Mesenchymal stem cell (in vitro differentiated cells and primary cell): ENCODE data around the gene DBP.

ENCODE experiments used
- DNase-seq: peaks from one replicate; pipeline ENCODE4 v3.0.0-alpha.2; 2013
- H2AFZ ChIP-seq: one replicate; pipeline ENCODE4 v1.6.1; 2013; ENCODE audit warnings: low read depth, mild to moderate bottlenecking, control low read depth, inconsistent platforms, low read length, moderate library complexity
- H2AK5ac ChIP-seq: 2 replicates; pipeline ENCODE4 v1.6.1; 2013; ENCODE audit warnings: low read length, moderate library complexity, mild to moderate bottlenecking, inconsistent platforms; ENCODE audit not compliant: severe bottlenecking
- H2BK120ac ChIP-seq: one replicate; pipeline ENCODE4 v1.6.1; 2013; ENCODE audit warnings: low read depth, mild to moderate bottlenecking, inconsistent platforms, low read length, moderate library complexity
- H2BK12ac ChIP-seq, 2 experiments: one replicate each; pipeline ENCODE4 v1.6.1; 2013; ENCODE audit warnings: inconsistent platforms in 2 of 2, low read length in 2 of 2, mild to moderate bottlenecking in 2 of 2, moderate library complexity in 2 of 2, control low read depth in 1 of 2
- H2BK15ac ChIP-seq: one replicate; pipeline ENCODE4 v1.6.1; 2013; ENCODE audit warnings: mild to moderate bottlenecking, low read depth, inconsistent platforms; ENCODE audit not compliant: poor library complexity, severe bottlenecking
- H2BK5ac ChIP-seq: 2 replicates; pipeline ENCODE4 v1.6.1; 2013; ENCODE audit warnings: low read depth, mild to moderate bottlenecking, low read length, control low read depth, inconsistent platforms; ENCODE audit not compliant: poor library complexity, severe bottlenecking
- H3K14ac ChIP-seq, 2 experiments: one replicate each; pipeline ENCODE4 v1.6.1; 2013; ENCODE audit warnings: inconsistent platforms in 2 of 2, low read length in 2 of 2, control low read depth in 1 of 2, mild to moderate bottlenecking in 1 of 2, moderate library complexity in 1 of 2
- H3K18ac ChIP-seq, 2 experiments: one replicate each; pipeline ENCODE4 v1.6.1; 2013; ENCODE audit warnings: inconsistent platforms in 2 of 2, low read length in 2 of 2, control low read depth in 1 of 2, low read depth in 1 of 2, mild to moderate bottlenecking in 1 of 2
- H3K23ac ChIP-seq, 2 experiments: one replicate each; pipeline ENCODE4 v1.6.1; 2013; ENCODE audit warnings: inconsistent platforms in 2 of 2, low read length in 2 of 2, mild to moderate bottlenecking in 2 of 2, moderate library complexity in 2 of 2, control low read depth in 1 of 2
- H3K27ac ChIP-seq: 2 replicates; pipeline ENCODE4 v1.5.1; 2013; ENCODE audit warnings: mild to moderate bottlenecking, moderate library complexity, low read length, control low read depth, inconsistent platforms; ENCODE audit not compliant: poor library complexity, severe bottlenecking
- H3K27me3 ChIP-seq, 2 experiments: 2 replicates each; pipeline versions ENCODE4 v1.6.1 to v1.7.0; 2013; ENCODE audit warnings: low read length in 2 of 2, mild to moderate bottlenecking in 2 of 2, moderate library complexity in 2 of 2, control low read depth in 1 of 2, inconsistent platforms in 1 of 2; ENCODE audit not compliant: control insufficient read depth in 1 of 2, insufficient read depth in 1 of 2
- H3K36me3 ChIP-seq, 2 experiments: 2 replicates each; pipeline versions ENCODE4 v1.6.1 to v1.7.0; 2013; ENCODE audit warnings: low read length in 2 of 2, control low read depth in 1 of 2, inconsistent platforms in 1 of 2, low read depth in 1 of 2, mild to moderate bottlenecking in 1 of 2; ENCODE audit not compliant: insufficient read depth in 2 of 2, control insufficient read depth in 1 of 2
- H3K4ac ChIP-seq, 2 experiments: one replicate each; pipeline ENCODE4 v1.6.1; 2013; ENCODE audit warnings: inconsistent platforms in 2 of 2, low read length in 2 of 2, mild to moderate bottlenecking in 2 of 2, moderate library complexity in 2 of 2, control low read depth in 1 of 2, low read depth in 1 of 2
- H3K4me1 ChIP-seq: 2 replicates; pipeline ENCODE4 v1.6.1; 2013; ENCODE audit warnings: low read depth, low read length, control low read depth; ENCODE audit not compliant: control insufficient read depth, insufficient read depth
- H3K4me2 ChIP-seq: 2 replicates; pipeline ENCODE4 v1.6.1; 2013; ENCODE audit warnings: low read length, mild to moderate bottlenecking, inconsistent platforms; ENCODE audit not compliant: poor library complexity, severe bottlenecking
- H3K4me3 ChIP-seq, 2 experiments: 2 replicates each; pipeline versions ENCODE4 v1.5.1 to v1.7.0; 2013; ENCODE audit warnings: low read length in 2 of 2, mild to moderate bottlenecking in 2 of 2, control low read depth in 1 of 2, low read depth in 1 of 2; ENCODE audit not compliant: insufficient read depth in 1 of 2
- H3K79me1 ChIP-seq: replicated peaks from 2 replicates; pipeline ENCODE4 v1.6.1; 2013; ENCODE audit warnings: mild to moderate bottlenecking, control low read depth, low read length, inconsistent platforms; ENCODE audit not compliant: poor library complexity, severe bottlenecking
- H3K9ac ChIP-seq: 2 replicates; pipeline ENCODE4 v1.7.0; 2013; ENCODE audit warnings: mild to moderate bottlenecking, low read length, moderate library complexity
- H3K9me3 ChIP-seq: 2 replicates; pipeline ENCODE4 v1.7.0; 2013; ENCODE audit warnings: mild to moderate bottlenecking, low read length; ENCODE audit not compliant: control insufficient read depth
- H4K8ac ChIP-seq: one replicate; pipeline ENCODE4 v1.6.1; 2013; ENCODE audit warnings: inconsistent platforms, mild to moderate bottlenecking, low read length, moderate library complexity
- H4K91ac ChIP-seq: one replicate; pipeline ENCODE4 v1.6.1; 2013; ENCODE audit warnings: mild to moderate bottlenecking, low read length, inconsistent platforms
- WGBS: methylation state at CpG from one replicate; pipeline ENCODE4 v1.1.7; 2013; ENCODE audit warnings: mixed read lengths; 5-methylcytosine and 5-hydroxymethylcytosine counted together

Gene DBP

GRCh38 chr19:48618278-48618915 lies 18.8 kb downstream of the DBP start:
- Histone ChIP-seq H3K9ac (peak overlapping the region; percentile 100), H2BK15ac (no peak overlapping the region), H3K27me3 (no peaks in the 10 kb centered on the region), H3K27ac (peak overlapping the region; percentile 94), H3K9me3 (no peaks in the 10 kb centered on the region), H3K4me3 (peak overlapping the region; percentile 87 to 94), H2AFZ (no peak overlapping the region), H2AK5ac (peak overlapping the region; percentile 21), H2BK120ac (no peak overlapping the region), H3K23ac (peak overlapping the region in 1 of 2 experiments; percentile 23), H4K8ac (peak overlapping the region; percentile 95), H3K4me2 (peak overlapping the region; percentile 86), H2BK5ac (no peak overlapping the region), H3K4me1 (peaks cover 38% of the 10 kb centered on the region), H3K18ac (peak overlapping the region; percentile 46 to 96), H3K14ac (peak overlapping the region in 1 of 2 experiments; percentile 50), H4K91ac (peak overlapping the region; percentile 44), H3K36me3 (peaks cover 39 to 44% of the 10 kb centered on the region in 2 experiments), H3K79me1 (peaks cover 9% of the 10 kb centered on the region), H2BK12ac (no peak overlapping the region), H3K4ac (peak overlapping the region; percentile 61 to 77)
- under 1% methylated on average over 18 of the region's 18 CpGs for WGBS
- DNase-seq = no peak

- Histone ChIP-seq H3K18ac (no peak overlapping the region), H3K4me2 (peak overlapping the region; percentile 86), H3K4ac (no peak overlapping the region), H3K79me1 (peaks cover 8% of the 10 kb centered on the region), H2BK12ac (no peak overlapping the region), H3K9me3 (no peaks in the 10 kb centered on the region), H2AFZ (no peak overlapping the region), H3K27me3 (no peaks in the 10 kb centered on the region), H2AK5ac (peak overlapping the region; percentile 26), H3K23ac (peak overlapping the region in 1 of 2 experiments; percentile 23), H3K4me3 (peak overlapping the region; percentile 42 to 94), H4K91ac (no peak overlapping the region), H3K14ac (no peak overlapping the region), H4K8ac (no peak overlapping the region), H2BK5ac (no peak overlapping the region), H3K36me3 (peaks cover 37 to 51% of the 10 kb centered on the region in 2 experiments), H3K9ac (peak overlapping the region; percentile 100), H3K4me1 (peaks cover 38% of the 10 kb centered on the region), H3K27ac (no peak overlapping the region), H2BK120ac (no peak overlapping the region), H2BK15ac (no peak overlapping the region)
- DNase-seq = no peak
- 89% methylated on average over 18 of the region's 18 CpGs for WGBS
Measured at GRCh38 chr19:48617146-48617937, 19.8 kb downstream of the DBP start.

GRCh38 chr19:48616491-48617056 lies 20.6 kb downstream of the DBP start:
- Histone ChIP-seq H2BK120ac (no peak overlapping the region), H3K9ac (peak overlapping the region; percentile 100), H4K91ac (no peak overlapping the region), H3K14ac (no peak overlapping the region), H3K27ac (no peak overlapping the region), H3K36me3 (peaks cover 33 to 56% of the 10 kb centered on the region in 2 experiments), H3K9me3 (no peaks in the 10 kb centered on the region), H2BK15ac (no peak overlapping the region), H2BK5ac (no peak overlapping the region), H2AFZ (no peak overlapping the region), H3K23ac (no peak overlapping the region), H3K79me1 (peaks cover 6% of the 10 kb centered on the region), H3K27me3 (no peaks in the 10 kb centered on the region), H3K4ac (no peak overlapping the region), H4K8ac (no peak overlapping the region), H3K4me3 (peak overlapping the region in 1 of 2 experiments; percentile 94), H3K4me2 (peak overlapping the region; percentile 86), H3K18ac (no peak overlapping the region), H2BK12ac (no peak overlapping the region), H2AK5ac (no peak overlapping the region), H3K4me1 (peaks cover 38% of the 10 kb centered on the region)
- 77% methylated on average over 8 of the region's 12 CpGs for WGBS
- no peak for DNase-seq

GRCh38 chr19:48616041-48616436 lies 21.1 kb downstream of the DBP start:
- H3K18ac ChIP-seq = no peak overlapping the region
- no peak overlapping the region for H2BK12ac ChIP-seq
- no peak overlapping the region for H2BK15ac ChIP-seq
- H3K27ac ChIP-seq = no peak overlapping the region
- no peak overlapping the region for H3K14ac ChIP-seq
- peaks cover 29 to 57% of the 10 kb centered on the region in 2 experiments for H3K36me3 ChIP-seq
- peak overlapping the region in 1 of 2 experiments; percentile 94 for H3K4me3 ChIP-seq
- no peak overlapping the region for H2AFZ ChIP-seq
- no peak overlapping the region for H4K91ac ChIP-seq
- no peak overlapping the region for H2BK120ac ChIP-seq
- peaks cover 38% of the 10 kb centered on the region for H3K4me1 ChIP-seq
- peaks cover 6% of the 10 kb centered on the region for H3K79me1 ChIP-seq
- WGBS = 94% methylated on average over 16 of the region's 16 CpGs
- H3K23ac ChIP-seq = no peak overlapping the region
- H3K9ac ChIP-seq = peak overlapping the region; percentile 100
- no peak overlapping the region for H3K4ac ChIP-seq
- no peak for DNase-seq
- no peak overlapping the region for H2AK5ac ChIP-seq
- no peaks in the 10 kb centered on the region for H3K9me3 ChIP-seq
- H3K4me2 ChIP-seq = no peak overlapping the region
- H2BK5ac ChIP-seq = no peak overlapping the region
- no peaks in the 10 kb centered on the region for H3K27me3 ChIP-seq
- no peak overlapping the region for H4K8ac ChIP-seq
